CD14-positive monocyte (primary cell): ENCODE measurements around the gene PLCL2. TPM values are rescaled to one million over a fixed set of nuclear protein-coding genes. Genes with fewer than 3 reads are reported as not detected.

ENCODE experiments used
- DNase-seq, 3 donors: peaks; one replicate each; pipeline ENCODE4 v3.0.0-alpha.2; 2011 to 2022
- H2AFZ ChIP-seq: 2 replicates; pipeline ENCODE4 v1.6.0; 2012; ENCODE audit warnings: mild to moderate bottlenecking, low read depth, low read length, inconsistent platforms; ENCODE audit not compliant: insufficient read depth, poor library complexity, severe bottlenecking
- H3K27ac ChIP-seq, 2 donors: 1 replicate in 1 of 2; 2 replicates in 1 of 2; pipeline ENCODE4 v1.5.1; 2012 to 2013; ENCODE audit warnings: low read length in 2 of 2, control low read depth in 1 of 2, inconsistent platforms in 1 of 2, low read depth in 1 of 2, mild to moderate bottlenecking in 1 of 2
- H3K27me3 ChIP-seq, 2 donors: one replicate each; pipeline versions ENCODE4 v1.6.0 to v1.6.1; 2011 to 2013; ENCODE audit warnings: low read length in 2 of 2; ENCODE audit not compliant: control insufficient read depth in 2 of 2, insufficient read depth in 2 of 2
- H3K36me3 ChIP-seq, 2 donors: replicated peaks in 1 of 2; 1 replicate in 1 of 2; 2 replicates in 1 of 2; pipeline versions ENCODE4 v1.5.1 to v1.6.1; 2012 to 2013; ENCODE audit warnings: low read length in 2 of 2, control low read depth in 1 of 2, inconsistent platforms in 1 of 2, mild to moderate bottlenecking in 1 of 2; ENCODE audit not compliant: insufficient read depth in 2 of 2, control insufficient read depth in 1 of 2
- H3K4me1 ChIP-seq, 2 donors: 1 replicate in 1 of 2; 2 replicates in 1 of 2; pipeline versions ENCODE4 v1.5.1 to v1.6.1; 2012 to 2013; ENCODE audit warnings: low read length in 2 of 2, control low read depth in 1 of 2, inconsistent platforms in 1 of 2, mild to moderate bottlenecking in 1 of 2, moderate library complexity in 1 of 2; ENCODE audit not compliant: insufficient read depth in 2 of 2, control insufficient read depth in 1 of 2
- H3K4me2 ChIP-seq: replicated peaks from 2 replicates; pipeline ENCODE3; 2012; ENCODE audit warnings: low read length, moderate library complexity, mild to moderate bottlenecking; ENCODE audit not compliant: poor library complexity, severe bottlenecking; ENCODE audit errors: extremely low read depth
- H3K4me3 ChIP-seq, 3 experiments: fragments of 200-600 bp in 1 of 3; sonication (generic) in 1 of 3; replicated peaks in 1 of 3; 1 replicate in 2 of 3; 2 replicates in 1 of 3; pipeline ENCODE4 v1.5.1; 2011 to 2013; ENCODE audit warnings: low read length in 3 of 3, mild to moderate bottlenecking in 3 of 3, control low read depth in 2 of 3, low read depth in 2 of 3, inconsistent platforms in 1 of 3, moderate library complexity in 1 of 3
- H3K79me2 ChIP-seq: 2 replicates; pipeline ENCODE4 v1.6.0; 2012; ENCODE audit warnings: mild to moderate bottlenecking, control low read depth, inconsistent platforms, low read length, moderate library complexity; ENCODE audit not compliant: insufficient read depth
- H3K9ac ChIP-seq: 2 replicates; pipeline ENCODE4 v1.6.0; 2017; ENCODE audit warnings: low read length, mild to moderate bottlenecking; ENCODE audit not compliant: insufficient read depth, poor library complexity, severe bottlenecking
- H3K9me3 ChIP-seq, 2 donors: replicated peaks in 1 of 2; 1 replicate in 1 of 2; 2 replicates in 1 of 2; pipeline versions ENCODE4 v1.5.1 to v1.6.1; 2012 to 2013; ENCODE audit warnings: low read length in 2 of 2, control low read depth in 1 of 2; ENCODE audit not compliant: control insufficient read depth in 1 of 2, insufficient read depth in 1 of 2
- H4K20me1 ChIP-seq: 2 replicates; pipeline ENCODE4 v1.6.0; 2012; ENCODE audit warnings: mild to moderate bottlenecking, low read length, control low read depth, moderate library complexity; ENCODE audit not compliant: insufficient read depth
- H3K27ac Mint-ChIP-seq, 7 donors: one replicate each; pipeline ENCODE4 v1.8.0; 2020; ENCODE audit warnings: mild to moderate bottlenecking in 7 of 7, mixed read lengths in 7 of 7, moderate library complexity in 6 of 7, inconsistent platforms in 2 of 7
- H3K27me3 Mint-ChIP-seq, 3 donors: one replicate each; pipeline ENCODE4 v1.8.0; 2021 to 2022; ENCODE audit warnings: low read depth in 3 of 3, mild to moderate bottlenecking in 3 of 3, mixed read lengths in 3 of 3, moderate library complexity in 3 of 3, inconsistent platforms in 1 of 3
- H3K36me3 Mint-ChIP-seq, 2 donors: one replicate each; pipeline ENCODE4 v1.8.0; 2020; ENCODE audit warnings: mixed read lengths in 2 of 2, inconsistent platforms in 1 of 2, mild to moderate bottlenecking in 1 of 2
- H3K4me1 Mint-ChIP-seq: one replicate; pipeline ENCODE4 v1.8.0; 2020; ENCODE audit warnings: mild to moderate bottlenecking, mixed read lengths
- H3K4me3 Mint-ChIP-seq, 2 donors: one replicate each; pipeline ENCODE4 v1.8.0; 2020; ENCODE audit warnings: mild to moderate bottlenecking in 2 of 2, mixed read lengths in 2 of 2, moderate library complexity in 1 of 2
- H3K9me3 Mint-ChIP-seq, 7 donors: one replicate each; pipeline ENCODE4 v1.8.0; 2020 to 2022; ENCODE audit warnings: mixed read lengths in 7 of 7, mild to moderate bottlenecking in 6 of 7, moderate library complexity in 6 of 7, inconsistent platforms in 2 of 7
- WGBS: methylation state at CpG from one replicate; pipeline ENCODE4 v1.1.5; 2013; ENCODE audit warnings: missing lambda C conversion rate; ENCODE audit not compliant: insufficient coverage; 5-methylcytosine and 5-hydroxymethylcytosine counted together
- intact Hi-C, 2 donors: fragments of 100-400 bp; cut with micrococcal nuclease; formaldehyde crosslinking; loops; one replicate each; pipeline versions ENCODE4 v1.15.0 to v1.15.1; 2023
- polyA plus RNA-seq, 3 donors: library from polyadenylated mRNA; depleted of rRNA in 1 of 3; unstranded in 2 of 3; stranded (reverse) in 1 of 3; fragments of 300-500 nt in 2 of 3; fragments of >200 nt in 1 of 3; fragmentation: Illumina TruSeq in 2 of 3; gene quantifications; 1 replicate in 2 of 3; 2 replicates in 1 of 3; pipeline ENCODE4 v1.2.3, GENCODE V29; 2012 to 2021
- TF ChIP-seq, protein P1 (sequence below): fragments of 200-600 bp; IDR thresholded peaks from one replicate; pipeline ENCODE4 v1.8.0; 2022; ENCODE audit warnings: antibody characterized with exemption, mild to moderate bottlenecking

PLCL2 gene
- polyA plus RNA-seq, 3 donors: 18.8 to 32.5 (median 26.8) TPM

DNA sequence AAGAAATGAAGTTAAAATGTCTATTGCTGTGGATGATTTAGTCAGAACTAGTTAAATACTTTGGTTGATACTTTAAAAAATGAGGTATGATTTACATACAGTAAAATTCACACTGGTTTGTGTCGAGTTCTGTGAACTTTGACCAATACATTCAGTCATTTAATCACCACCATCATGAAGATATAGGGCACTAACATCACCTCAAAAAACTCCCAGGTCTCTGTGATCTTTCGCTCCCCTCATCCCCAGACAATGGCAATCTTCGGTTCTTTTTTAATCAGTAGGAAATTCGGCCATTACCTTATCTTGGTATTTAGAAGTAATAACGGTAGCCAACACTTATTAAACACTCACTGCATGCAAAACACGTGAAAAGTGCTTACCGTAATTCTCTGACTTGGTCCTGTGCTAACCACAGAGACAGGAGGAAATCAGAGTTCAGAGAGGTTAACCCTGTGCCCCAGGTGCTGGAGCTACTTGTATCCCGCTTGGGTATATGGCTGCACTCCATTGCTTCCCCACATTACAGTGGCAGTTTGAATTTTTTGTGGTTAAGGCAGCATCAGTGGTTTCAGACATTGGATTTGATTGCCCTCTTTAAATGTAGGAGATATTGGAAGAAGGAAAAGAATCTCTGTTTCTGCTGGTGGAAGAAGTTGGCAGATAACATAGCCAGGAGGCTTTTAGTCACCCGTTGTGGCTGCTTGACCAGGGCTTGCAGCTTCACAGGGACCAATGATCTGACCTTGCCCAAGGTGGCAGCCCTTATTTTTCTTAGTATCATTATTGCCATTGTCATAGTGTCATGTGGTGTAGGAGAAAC, 4.2 kb downstream of the PLCL2 start:
- no peaks in the 10 kb centered on the region for H3K9me3 Mint-ChIP-seq
- no peaks in the 10 kb centered on the region for H3K27me3 Mint-ChIP-seq
- H3K4me1 Mint-ChIP-seq: peaks cover 66% of the 10 kb centered on the region
- Histone ChIP-seq H3K27ac (peak overlapping the region in 1 of 2 donors; percentile 94), H3K4me3 (peak overlapping the region in 2 of 3 experiments; percentile 1 to 92), H3K9me3 (no peaks in the 10 kb centered on the region), H4K20me1 (peaks cover 59% of the 10 kb centered on the region), H3K4me2 (peak overlapping the region; percentile 90), H3K79me2 (peaks cover 91% of the 10 kb centered on the region), H3K9ac (no peak overlapping the region), H3K36me3 (no peaks in the 10 kb centered on the region), H3K4me1 (peaks cover 32 to 57% of the 10 kb centered on the region in 2 donors), H2AFZ (no peak overlapping the region), H3K27me3 (no peaks in the 10 kb centered on the region)
- peak overlapping the region; percentile 21 to 92 (median 69) for H3K27ac Mint-ChIP-seq
- peaks cover 0 to 4% of the 10 kb centered on the region in 2 donors for H3K36me3 Mint-ChIP-seq
- intact Hi-C loops: loop anchor here in 1 of 2 donors (5.0 kb wide), 1 partner anchor 47 kb away; no protein-coding TSS in a partner anchor
- 22% methylated on average over 3 of the region's 9 CpGs for WGBS
- DNase-seq: no peak
- H3K4me3 Mint-ChIP-seq: peak overlapping the region in 1 of 2 donors; percentile 71
- TF ChIP-seq, protein P1, sequence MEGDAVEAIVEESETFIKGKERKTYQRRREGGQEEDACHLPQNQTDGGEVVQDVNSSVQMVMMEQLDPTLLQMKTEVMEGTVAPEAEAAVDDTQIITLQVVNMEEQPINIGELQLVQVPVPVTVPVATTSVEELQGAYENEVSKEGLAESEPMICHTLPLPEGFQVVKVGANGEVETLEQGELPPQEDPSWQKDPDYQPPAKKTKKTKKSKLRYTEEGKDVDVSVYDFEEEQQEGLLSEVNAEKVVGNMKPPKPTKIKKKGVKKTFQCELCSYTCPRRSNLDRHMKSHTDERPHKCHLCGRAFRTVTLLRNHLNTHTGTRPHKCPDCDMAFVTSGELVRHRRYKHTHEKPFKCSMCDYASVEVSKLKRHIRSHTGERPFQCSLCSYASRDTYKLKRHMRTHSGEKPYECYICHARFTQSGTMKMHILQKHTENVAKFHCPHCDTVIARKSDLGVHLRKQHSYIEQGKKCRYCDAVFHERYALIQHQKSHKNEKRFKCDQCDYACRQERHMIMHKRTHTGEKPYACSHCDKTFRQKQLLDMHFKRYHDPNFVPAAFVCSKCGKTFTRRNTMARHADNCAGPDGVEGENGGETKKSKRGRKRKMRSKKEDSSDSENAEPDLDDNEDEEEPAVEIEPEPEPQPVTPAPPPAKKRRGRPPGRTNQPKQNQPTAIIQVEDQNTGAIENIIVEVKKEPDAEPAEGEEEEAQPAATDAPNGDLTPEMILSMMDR: no peak

DNA sequence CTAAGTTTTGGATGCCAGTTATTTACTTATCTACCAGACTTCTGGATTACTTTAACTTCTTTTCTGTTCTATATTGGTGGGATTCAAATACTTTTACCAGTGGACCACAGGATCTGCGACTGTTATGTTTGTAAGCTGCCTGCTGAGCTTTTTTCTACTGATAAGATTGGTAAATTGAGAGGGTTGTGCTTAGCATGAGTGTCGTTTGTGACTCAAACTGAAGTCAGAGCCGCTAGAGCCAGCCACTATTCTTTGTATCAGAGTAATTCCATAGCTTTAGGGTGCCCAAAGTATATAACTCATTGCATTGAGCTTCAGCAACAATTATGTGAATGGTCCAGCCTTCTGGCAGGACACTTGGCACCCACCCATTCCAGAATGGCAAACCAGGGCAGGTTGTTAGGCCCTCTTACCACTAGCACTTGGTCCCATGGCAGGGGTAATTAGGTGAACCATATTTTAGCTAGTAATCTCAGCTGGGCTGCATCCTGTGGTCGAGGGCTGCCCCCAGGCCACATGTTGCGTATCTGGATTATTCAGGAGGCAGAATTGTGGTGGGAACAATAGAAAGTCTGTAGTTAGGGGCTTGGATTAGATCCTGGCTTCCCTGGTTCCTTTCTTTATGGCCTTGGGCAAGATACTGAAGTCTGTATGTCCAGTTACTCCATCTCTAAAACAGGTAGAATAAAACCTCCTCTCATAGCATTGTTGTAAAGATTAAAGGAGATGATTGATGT, 6.0 kb downstream of the PLCL2 start:
- Histone ChIP-seq H2AFZ (no peak overlapping the region), H3K79me2 (peaks cover 100% of the 10 kb centered on the region), H3K4me2 (no peak overlapping the region), H3K4me1 (peaks cover 32 to 54% of the 10 kb centered on the region in 2 donors), H4K20me1 (peaks cover 76% of the 10 kb centered on the region), H3K9me3 (no peaks in the 10 kb centered on the region), H3K36me3 (no peaks in the 10 kb centered on the region), H3K27me3 (no peaks in the 10 kb centered on the region), H3K4me3 (no peak overlapping the region), H3K9ac (no peak overlapping the region), H3K27ac (peak overlapping the region in 1 of 2 donors; percentile 8)
- Mint-ChIP-seq H3K4me3 (no peak overlapping the region), H3K27ac (peak overlapping the region in 4 of 7 donors; percentile 34 to 67 (median 40)), H3K27me3 (no peaks in the 10 kb centered on the region), H3K9me3 (no peaks in the 10 kb centered on the region), H3K4me1 (peaks cover 73% of the 10 kb centered on the region), H3K36me3 (peaks cover 0 to 4% of the 10 kb centered on the region in 2 donors)
- 92% methylated on average over 4 of the region's 5 CpGs for WGBS
- intact Hi-C loops: no loop called here
- TF ChIP-seq, protein P1: no peak
- DNase-seq: no peak
